DND-41 (cell line): ENCODE measurements around the gene XAF1.
A peak's percentile ranks its signal among the peaks of the same experiment; 100 is the strongest.

Experiments
- ATAC-seq: fragments of 200-7000 bp; cut with Tn5 transposase; 3 replicates; pipeline ENCODE4 v1.9.1; 2021; ENCODE audit warnings: low read depth; ENCODE audit not compliant: insufficient read depth
- DNase-seq: peaks from one replicate; pipeline ENCODE4 v3.0.0-alpha.2; 2020
- H2AFZ ChIP-seq: 2 replicates; pipeline ENCODE4 v1.6.0; 2012; ENCODE audit warnings: low read depth, low read length
- H3K27ac ChIP-seq: 2 replicates; pipeline ENCODE4 v1.5.1; 2012; ENCODE audit warnings: low read length, inconsistent platforms
- H3K27me3 ChIP-seq: fragments of 200-600 bp; sonication (generic); 2 replicates; pipeline ENCODE4 v1.6.0; 2012; ENCODE audit warnings: low read length, mild to moderate bottlenecking, inconsistent platforms; ENCODE audit not compliant: insufficient read depth, poor library complexity
- H3K36me3 ChIP-seq: 2 replicates; pipeline ENCODE4 v1.5.1; 2012; ENCODE audit warnings: low read length, inconsistent platforms; ENCODE audit not compliant: insufficient read depth
- H3K4me1 ChIP-seq: 2 replicates; pipeline ENCODE4 v1.5.1; 2012; ENCODE audit warnings: mild to moderate bottlenecking, low read length; ENCODE audit not compliant: insufficient read depth
- H3K4me2 ChIP-seq: 2 replicates; pipeline ENCODE4 v1.6.0; 2012; ENCODE audit warnings: mild to moderate bottlenecking, moderate library complexity, low read length, inconsistent platforms; ENCODE audit not compliant: insufficient read depth
- H3K4me3 ChIP-seq, 2 experiments: fragments of 200-600 bp in 1 of 2; shearing (Covaris generic) in 1 of 2; 2 replicates each; pipeline ENCODE4 v1.5.1; 2012 to 2016; ENCODE audit warnings: inconsistent platforms in 2 of 2, low read length in 2 of 2, mild to moderate bottlenecking in 2 of 2, low read depth in 1 of 2, moderate library complexity in 1 of 2
- H3K79me2 ChIP-seq: 2 replicates; pipeline ENCODE4 v1.6.0; 2012; ENCODE audit warnings: low read length, inconsistent platforms; ENCODE audit not compliant: insufficient read depth
- H3K9ac ChIP-seq: 2 replicates; pipeline ENCODE4 v1.6.0; 2012; ENCODE audit warnings: low read depth, mild to moderate bottlenecking, inconsistent platforms, low read length, moderate library complexity
- H3K9me3 ChIP-seq: 2 replicates; pipeline ENCODE4 v1.5.1; 2012; ENCODE audit warnings: low read length, moderate library complexity, mild to moderate bottlenecking, inconsistent platforms; ENCODE audit not compliant: insufficient read depth, severe bottlenecking
- H4K20me1 ChIP-seq: 2 replicates; pipeline ENCODE4 v1.6.0; 2012; ENCODE audit warnings: low read length; ENCODE audit not compliant: insufficient read depth
- EZH2 ChIP-seq: IDR thresholded peaks from 3 replicates; pipeline ENCODE4 v1.6.1; 2012; ENCODE audit warnings: borderline replicate concordance, low read depth, mild to moderate bottlenecking, moderate library complexity, low read length, inconsistent platforms; ENCODE audit not compliant: severe bottlenecking
- TF ChIP-seq, protein P1 (sequence below): IDR thresholded peaks from 2 replicates; pipeline ENCODE4 v1.5.1; 2012; ENCODE audit warnings: borderline replicate concordance, low read length, moderate library complexity, mild to moderate bottlenecking; ENCODE audit not compliant: poor library complexity, severe bottlenecking; ENCODE audit errors: extremely low read depth

The XAF1 gene

DNA sequence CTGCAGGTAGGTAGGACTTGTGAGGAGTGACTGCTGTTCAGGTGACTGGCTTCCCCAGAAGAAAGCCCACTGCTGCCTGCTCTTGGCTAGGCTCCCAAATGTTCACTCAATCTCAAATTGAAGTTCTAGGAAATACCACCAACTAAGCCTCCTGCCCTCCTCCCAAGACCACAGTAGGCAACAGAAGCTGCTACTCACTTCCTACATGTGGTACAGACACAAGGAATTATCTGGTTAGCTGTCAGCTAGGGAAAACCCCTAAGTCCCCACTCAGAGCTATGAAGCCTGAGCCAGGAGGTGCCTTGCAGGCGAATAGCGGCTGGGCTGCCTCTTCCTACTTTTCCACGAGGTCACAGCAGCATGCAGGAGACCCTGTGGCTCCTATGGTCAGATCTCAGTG is 25.0 kb downstream of the XAF1 start:
- H3K9ac ChIP-seq: no peak overlapping the region
- H3K4me3 ChIP-seq: no peak overlapping the region
- DNase-seq (peak; percentile 56), ATAC-seq (peak; percentile 92)
- H3K36me3 ChIP-seq: no peaks in the 10 kb centered on the region
- H2AFZ ChIP-seq: no peak overlapping the region
- no peaks in the 10 kb centered on the region for H3K27me3 ChIP-seq
- H4K20me1 ChIP-seq: no peaks in the 10 kb centered on the region
- peaks cover 24% of the 10 kb centered on the region for H3K4me1 ChIP-seq
- TF ChIP-seq EZH2: no peak
- TF ChIP-seq, protein P1, sequence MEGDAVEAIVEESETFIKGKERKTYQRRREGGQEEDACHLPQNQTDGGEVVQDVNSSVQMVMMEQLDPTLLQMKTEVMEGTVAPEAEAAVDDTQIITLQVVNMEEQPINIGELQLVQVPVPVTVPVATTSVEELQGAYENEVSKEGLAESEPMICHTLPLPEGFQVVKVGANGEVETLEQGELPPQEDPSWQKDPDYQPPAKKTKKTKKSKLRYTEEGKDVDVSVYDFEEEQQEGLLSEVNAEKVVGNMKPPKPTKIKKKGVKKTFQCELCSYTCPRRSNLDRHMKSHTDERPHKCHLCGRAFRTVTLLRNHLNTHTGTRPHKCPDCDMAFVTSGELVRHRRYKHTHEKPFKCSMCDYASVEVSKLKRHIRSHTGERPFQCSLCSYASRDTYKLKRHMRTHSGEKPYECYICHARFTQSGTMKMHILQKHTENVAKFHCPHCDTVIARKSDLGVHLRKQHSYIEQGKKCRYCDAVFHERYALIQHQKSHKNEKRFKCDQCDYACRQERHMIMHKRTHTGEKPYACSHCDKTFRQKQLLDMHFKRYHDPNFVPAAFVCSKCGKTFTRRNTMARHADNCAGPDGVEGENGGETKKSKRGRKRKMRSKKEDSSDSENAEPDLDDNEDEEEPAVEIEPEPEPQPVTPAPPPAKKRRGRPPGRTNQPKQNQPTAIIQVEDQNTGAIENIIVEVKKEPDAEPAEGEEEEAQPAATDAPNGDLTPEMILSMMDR: no peak
- no peak overlapping the region for H3K27ac ChIP-seq
- no peak overlapping the region for H3K4me2 ChIP-seq
- H3K9me3 ChIP-seq: no peaks in the 10 kb centered on the region
- H3K79me2 ChIP-seq: no peaks in the 10 kb centered on the region

DNA sequence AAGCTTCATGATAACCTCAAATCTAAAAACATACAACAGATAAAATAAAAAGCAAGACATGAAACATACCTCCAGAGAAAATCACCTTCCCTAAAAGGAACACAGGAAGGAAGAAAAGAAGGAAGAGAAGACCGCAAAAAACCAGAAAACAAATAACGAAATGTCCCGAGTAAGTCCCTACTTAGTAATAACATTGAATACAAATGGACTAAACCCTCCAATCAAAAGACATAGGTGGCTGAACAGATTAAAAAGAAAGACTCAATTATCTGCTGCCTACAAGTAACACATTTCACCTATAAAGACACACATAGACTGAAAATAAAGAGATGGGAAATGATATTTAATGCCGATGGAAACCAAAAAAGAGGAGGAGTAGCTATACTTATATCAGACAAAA is 26.4 kb downstream of the XAF1 start:
- Histone ChIP-seq H3K4me2 (no peak overlapping the region), H3K4me1 (peaks cover 28% of the 10 kb centered on the region), H3K4me3 (no peak overlapping the region), H3K27me3 (no peaks in the 10 kb centered on the region), H3K79me2 (no peaks in the 10 kb centered on the region), H3K27ac (no peak overlapping the region), H3K9ac (no peak overlapping the region), H4K20me1 (no peaks in the 10 kb centered on the region), H3K9me3 (no peaks in the 10 kb centered on the region), H2AFZ (no peak overlapping the region), H3K36me3 (no peaks in the 10 kb centered on the region)
- ATAC-seq (no peak), DNase-seq (no peak)
- TF ChIP-seq, protein P1: no peak
- no peak for TF ChIP-seq EZH2

DNA sequence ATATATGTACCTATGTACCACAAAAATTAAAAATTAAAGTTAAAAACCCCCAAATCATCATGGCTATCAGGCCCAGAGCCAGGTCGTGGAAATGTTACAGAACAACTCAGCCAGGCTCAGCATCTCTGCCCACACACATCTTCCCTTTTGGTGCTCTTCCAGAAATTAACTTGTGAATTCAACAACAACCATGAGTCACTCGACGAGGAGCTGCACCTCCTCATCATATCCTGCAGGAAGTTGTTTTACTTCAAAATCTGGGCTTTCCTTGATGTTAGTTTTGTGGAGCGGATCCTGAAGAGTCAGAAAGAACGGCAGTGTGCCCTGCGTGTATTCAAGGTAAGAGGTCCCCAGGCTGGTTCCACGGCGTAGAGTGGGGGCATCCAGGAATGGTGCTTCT is 30.8 kb downstream of the XAF1 start:
- H3K9ac ChIP-seq: no peak overlapping the region
- DNase-seq (no peak), ATAC-seq (no peak)
- no peaks in the 10 kb centered on the region for H3K36me3 ChIP-seq
- H3K4me3 ChIP-seq: no peak overlapping the region
- no peak overlapping the region for H3K4me2 ChIP-seq
- no peak overlapping the region for H3K27ac ChIP-seq
- H2AFZ ChIP-seq: no peak overlapping the region
- H3K4me1 ChIP-seq: peaks cover 15% of the 10 kb centered on the region
- no peak for TF ChIP-seq EZH2
- TF ChIP-seq, protein P1: no peak
- H3K9me3 ChIP-seq: no peaks in the 10 kb centered on the region
- peaks cover 11% of the 10 kb centered on the region for H3K27me3 ChIP-seq
- no peaks in the 10 kb centered on the region for H3K79me2 ChIP-seq
- no peaks in the 10 kb centered on the region for H4K20me1 ChIP-seq
